Measurements from ENCODE around the gene MEGF8. TPM values are rescaled to one million over a fixed set of nuclear protein-coding genes. Genes with fewer than 3 reads are reported as not detected.

MEGF8 gene
- total RNA-seq, 4 donors from 2014 or later, result 10.7 to 21.5 (median 16.1) TPM

DNA sequence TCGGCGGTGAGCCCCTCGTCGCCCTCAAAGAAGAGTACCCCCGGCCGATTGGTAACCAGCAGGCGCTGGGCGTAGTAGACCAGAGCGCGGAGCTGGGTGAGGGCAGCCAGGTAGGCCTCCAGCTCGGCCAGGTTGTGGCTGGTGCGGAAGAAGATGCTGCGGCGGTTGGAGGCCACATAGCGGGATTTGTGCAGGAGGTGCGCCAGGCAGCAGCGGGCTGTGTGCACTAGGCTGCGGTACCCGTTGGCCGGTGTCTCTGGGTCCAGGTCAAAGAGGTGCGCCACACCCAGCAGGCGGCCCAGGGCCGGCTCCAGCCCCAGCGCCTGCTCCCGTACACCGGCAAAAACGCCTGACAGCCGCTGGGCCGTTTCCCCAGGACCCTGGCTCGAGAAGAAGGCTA, 84.9 kb downstream of the MEGF8 start:
- Histone ChIP-seq H3K4me3 (no peak overlapping the region), H3K4me1 (peaks cover 4% of the 10 kb centered on the region), H3K27me3 (no peaks in the 10 kb centered on the region), H3K9me3 (no peaks in the 10 kb centered on the region), H3K36me3 (peaks cover 10% of the 10 kb centered on the region), H3K27ac (no peak overlapping the region)
- TF ChIP-seq POLR2AphosphoS5 (IDR thresholded peaks at IDR 0.05), result no peak
- TF ChIP-seq, protein P1, sequence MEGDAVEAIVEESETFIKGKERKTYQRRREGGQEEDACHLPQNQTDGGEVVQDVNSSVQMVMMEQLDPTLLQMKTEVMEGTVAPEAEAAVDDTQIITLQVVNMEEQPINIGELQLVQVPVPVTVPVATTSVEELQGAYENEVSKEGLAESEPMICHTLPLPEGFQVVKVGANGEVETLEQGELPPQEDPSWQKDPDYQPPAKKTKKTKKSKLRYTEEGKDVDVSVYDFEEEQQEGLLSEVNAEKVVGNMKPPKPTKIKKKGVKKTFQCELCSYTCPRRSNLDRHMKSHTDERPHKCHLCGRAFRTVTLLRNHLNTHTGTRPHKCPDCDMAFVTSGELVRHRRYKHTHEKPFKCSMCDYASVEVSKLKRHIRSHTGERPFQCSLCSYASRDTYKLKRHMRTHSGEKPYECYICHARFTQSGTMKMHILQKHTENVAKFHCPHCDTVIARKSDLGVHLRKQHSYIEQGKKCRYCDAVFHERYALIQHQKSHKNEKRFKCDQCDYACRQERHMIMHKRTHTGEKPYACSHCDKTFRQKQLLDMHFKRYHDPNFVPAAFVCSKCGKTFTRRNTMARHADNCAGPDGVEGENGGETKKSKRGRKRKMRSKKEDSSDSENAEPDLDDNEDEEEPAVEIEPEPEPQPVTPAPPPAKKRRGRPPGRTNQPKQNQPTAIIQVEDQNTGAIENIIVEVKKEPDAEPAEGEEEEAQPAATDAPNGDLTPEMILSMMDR (IDR thresholded peaks at IDR 0.05), result no peak
- TF ChIP-seq POLR2A (IDR thresholded peaks at IDR 0.05), result no peak
- TF ChIP-seq EP300 (IDR thresholded peaks at IDR 0.05), result no peak
- no peak for DNase-seq (ENCODE audit: low spot score in 2 of 2)
- WGBS, result 91% methylated on average over 12 of the region's 30 CpGs

DNA sequence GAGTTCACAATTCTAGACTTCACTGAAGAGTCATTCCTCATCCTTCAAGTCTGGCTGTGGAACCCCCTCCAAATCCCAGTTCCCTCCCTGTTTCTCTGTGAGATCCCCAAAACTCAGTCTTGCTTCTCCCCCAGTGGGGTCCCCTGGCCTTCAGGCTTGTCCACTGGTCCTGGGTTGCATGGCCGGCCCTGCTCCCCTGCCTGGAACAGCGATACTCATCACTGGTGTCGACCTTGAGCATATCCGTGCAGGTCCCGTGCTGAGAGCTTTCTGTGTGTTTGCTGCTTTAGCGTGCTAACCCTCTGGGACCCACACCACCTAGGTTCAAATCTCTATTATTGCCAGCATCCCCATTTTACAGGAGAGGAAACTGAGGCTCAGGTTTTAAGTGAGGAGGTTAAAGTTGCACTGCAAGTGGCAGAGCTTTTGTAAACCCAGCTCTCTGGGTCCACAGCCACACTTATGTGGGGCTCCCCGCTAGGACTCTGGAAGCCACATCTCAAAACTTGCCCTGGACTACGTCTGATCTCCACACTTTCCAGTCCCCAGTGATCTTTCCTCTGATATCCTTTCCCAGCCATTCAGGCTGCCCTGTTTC, 86.2 kb downstream of the MEGF8 start:
- no peak overlapping the region for H3K27ac ChIP-seq
- peaks cover 4% of the 10 kb centered on the region for H3K4me1 ChIP-seq
- no peaks in the 10 kb centered on the region for H3K27me3 ChIP-seq
- WGBS, result 97% methylated on average over 8 of the region's 8 CpGs
- peaks cover 10% of the 10 kb centered on the region for H3K36me3 ChIP-seq
- no peaks in the 10 kb centered on the region for H3K9me3 ChIP-seq
- TF ChIP-seq, protein P1 (IDR thresholded peaks at IDR 0.05), result no peak
- TF ChIP-seq POLR2A (IDR thresholded peaks at IDR 0.05), result no peak
- TF ChIP-seq POLR2AphosphoS5 (IDR thresholded peaks at IDR 0.05), result no peak
- TF ChIP-seq EP300 (IDR thresholded peaks at IDR 0.05), result no peak
- H3K4me3 ChIP-seq, result no peak overlapping the region
- DNase-seq (ENCODE audit: low spot score in 2 of 2), result no peak

DNA sequence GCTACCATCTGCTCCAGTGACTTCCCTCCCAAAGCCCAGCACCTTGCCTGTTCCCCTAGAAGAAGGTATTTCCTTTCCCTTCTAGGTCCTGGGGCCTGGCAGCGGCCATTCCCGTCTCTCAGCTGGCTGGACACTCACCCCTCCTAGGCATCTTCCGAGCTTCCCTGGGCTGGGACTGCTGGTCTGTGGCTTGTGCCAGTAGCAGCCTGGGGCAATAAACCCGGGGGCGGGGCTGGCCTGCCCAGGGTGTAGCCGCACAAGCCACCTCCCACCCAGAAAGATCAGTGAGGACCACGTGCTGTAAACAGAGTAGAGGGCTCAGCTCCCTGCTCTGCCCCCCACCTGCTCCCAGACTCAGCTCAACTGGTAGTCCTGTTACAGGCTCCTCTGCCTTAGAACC, 86.8 kb downstream of the MEGF8 start:
- TF ChIP-seq, protein P1 (IDR thresholded peaks at IDR 0.05), result no peak
- TF ChIP-seq POLR2AphosphoS5 (IDR thresholded peaks at IDR 0.05) (no peak), EP300 (IDR thresholded peaks at IDR 0.05) (no peak), POLR2A (IDR thresholded peaks at IDR 0.05) (no peak)
- no peak overlapping the region for H3K4me3 ChIP-seq
- no peak overlapping the region for H3K27ac ChIP-seq
- DNase-seq (ENCODE audit: low spot score in 2 of 2), result no peak
- H3K9me3 ChIP-seq, result no peaks in the 10 kb centered on the region
- H3K27me3 ChIP-seq, result no peaks in the 10 kb centered on the region
- 46% methylated on average over 3 of the region's 7 CpGs for WGBS
- H3K36me3 ChIP-seq, result peaks cover 10% of the 10 kb centered on the region
- peaks cover 4% of the 10 kb centered on the region for H3K4me1 ChIP-seq

DNA sequence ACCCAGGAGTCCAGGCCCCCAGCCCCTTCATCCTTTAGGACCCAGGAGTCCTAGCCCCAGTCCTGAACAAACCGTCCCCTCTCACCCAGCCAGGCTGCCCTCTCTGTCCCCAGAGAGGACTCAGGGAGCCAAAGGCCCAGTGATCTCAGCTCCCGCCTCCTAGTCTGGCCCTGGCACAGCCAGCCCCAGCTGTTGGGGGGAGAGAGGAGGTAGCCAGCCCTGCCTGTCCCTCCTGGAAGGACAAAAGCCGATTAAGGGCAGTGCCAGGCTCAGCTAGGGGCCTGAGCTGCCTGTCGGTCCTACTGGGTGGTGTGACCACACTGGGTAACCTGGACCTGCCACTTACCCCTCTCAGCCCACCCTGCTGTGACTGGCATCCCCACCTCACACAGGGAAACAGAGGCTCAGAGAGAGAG, 87.2 kb downstream of the MEGF8 start:
- H3K27ac ChIP-seq, result no peak overlapping the region
- 73% methylated on average over 4 of the region's 4 CpGs for WGBS
- DNase-seq (ENCODE audit: low spot score in 2 of 2), result no peak

DNA sequence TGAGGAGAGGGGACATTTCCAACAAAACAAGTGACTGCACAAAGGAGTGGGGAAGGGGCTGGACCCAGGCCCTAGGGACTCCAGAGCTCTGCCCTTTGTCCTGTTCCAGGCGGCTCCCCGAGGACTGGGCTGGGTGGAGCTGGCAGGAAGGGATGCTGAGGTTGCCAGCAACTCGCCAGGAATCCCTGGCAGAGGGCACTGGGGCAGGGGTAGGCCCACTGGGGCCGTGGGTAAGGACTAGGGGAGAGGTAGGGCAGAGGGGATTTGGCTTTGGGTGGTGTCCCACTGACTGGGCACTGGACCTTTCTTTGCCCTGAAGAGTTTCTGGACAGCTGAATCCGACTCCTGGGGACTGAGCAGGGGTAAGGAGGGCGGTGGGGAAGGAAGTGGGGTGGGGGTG, 93.9 kb downstream of the MEGF8 start:
- 38% methylated on average over 6 of the region's 6 CpGs for WGBS
- Histone ChIP-seq H3K27ac (no peak overlapping the region), H3K4me1 (peaks cover 51% of the 10 kb centered on the region), H3K9me3 (no peaks in the 10 kb centered on the region), H3K36me3 (no peaks in the 10 kb centered on the region), H3K27me3 (peaks cover 5% of the 10 kb centered on the region), H3K4me3 (no peak overlapping the region)
- no peak for TF ChIP-seq POLR2A (IDR thresholded peaks at IDR 0.05)
- TF ChIP-seq EP300 (IDR thresholded peaks at IDR 0.05), result no peak
- no peak for DNase-seq (ENCODE audit: low spot score in 2 of 2)

More for the DNA sequence above, 87.2 kb downstream of the MEGF8 start:
- H3K27me3 ChIP-seq, result no peaks in the 10 kb centered on the region
- H3K4me1 ChIP-seq, result peaks cover 4% of the 10 kb centered on the region
- H3K9me3 ChIP-seq, result no peaks in the 10 kb centered on the region
- H3K4me3 ChIP-seq, result no peak overlapping the region
- TF ChIP-seq, protein P1 (IDR thresholded peaks at IDR 0.05), result no peak
- TF ChIP-seq POLR2AphosphoS5 (IDR thresholded peaks at IDR 0.05), result no peak
- no peak for TF ChIP-seq POLR2A (IDR thresholded peaks at IDR 0.05)
- no peak for TF ChIP-seq EP300 (IDR thresholded peaks at IDR 0.05)
- H3K36me3 ChIP-seq, result peaks cover 10% of the 10 kb centered on the region

Measured in suprapubic skin (tissue), 4 donors.